H9 (cell line): ENCODE data around the gene NFRKB. TPM values are rescaled to one million over a fixed set of nuclear protein-coding genes. Genes with fewer than 3 reads are reported as not detected.

Source experiments
- DNase-seq: peaks from one replicate; pipeline ENCODE4 v3.0.0-alpha.2; 2017
- H2AFZ ChIP-seq: one replicate; pipeline ENCODE4 v1.6.1; 2013; ENCODE audit warnings: mild to moderate bottlenecking, low read length, control low read depth, moderate library complexity
- H2AK5ac ChIP-seq: 2 replicates; pipeline ENCODE4 v1.6.1; 2013; ENCODE audit warnings: low read length, control low read depth, mixed read lengths; ENCODE audit not compliant: insufficient read length
- H2BK120ac ChIP-seq: one replicate; pipeline ENCODE4 v1.6.1; 2013; ENCODE audit warnings: low read depth, mild to moderate bottlenecking, low read length, control low read depth, inconsistent platforms; ENCODE audit not compliant: poor library complexity, severe bottlenecking
- H2BK12ac ChIP-seq: 2 replicates; pipeline ENCODE4 v1.6.1; 2013; ENCODE audit warnings: low read length, control low read depth, mixed read lengths, low read depth; ENCODE audit not compliant: insufficient read length
- H2BK15ac ChIP-seq: 2 replicates; pipeline ENCODE4 v1.6.1; 2013; ENCODE audit warnings: low read depth, low read length, control low read depth
- H2BK20ac ChIP-seq: one replicate; pipeline ENCODE4 v1.6.1; 2013; ENCODE audit warnings: low read depth, mild to moderate bottlenecking, low read length, control low read depth, inconsistent platforms; ENCODE audit not compliant: poor library complexity, severe bottlenecking
- H2BK5ac ChIP-seq: 2 replicates; pipeline ENCODE4 v1.6.1; 2013; ENCODE audit warnings: low read length, control low read depth, mixed read lengths; ENCODE audit not compliant: insufficient read length
- H3K14ac ChIP-seq: 2 replicates; pipeline ENCODE4 v1.6.1; 2013; ENCODE audit warnings: low read length, control low read depth; ENCODE audit not compliant: insufficient read depth
- H3K18ac ChIP-seq: 2 replicates; pipeline ENCODE4 v1.6.1; 2013; ENCODE audit warnings: low read depth, mild to moderate bottlenecking, mixed read lengths, low read length, control low read depth; ENCODE audit not compliant: insufficient read length
- H3K23ac ChIP-seq: 2 replicates; pipeline ENCODE4 v1.6.1; 2013; ENCODE audit warnings: low read length, control low read depth, mixed read lengths, low read depth; ENCODE audit not compliant: insufficient read length
- H3K23me2 ChIP-seq: 2 replicates; pipeline ENCODE4 v1.6.1; 2013; ENCODE audit warnings: low read depth, mild to moderate bottlenecking, mixed read lengths, low read length, control low read depth; ENCODE audit not compliant: insufficient read length, poor library complexity, severe bottlenecking
- H3K27ac ChIP-seq: 2 replicates; pipeline ENCODE4 v1.5.1; 2013; ENCODE audit warnings: low read length, control low read depth, mixed read lengths, low read depth; ENCODE audit not compliant: insufficient read length
- H3K27me3 ChIP-seq: 2 replicates; pipeline ENCODE4 v1.6.1; 2013; ENCODE audit warnings: low read length, control low read depth, inconsistent platforms; ENCODE audit not compliant: insufficient read depth
- H3K4ac ChIP-seq: 2 replicates; pipeline ENCODE4 v1.6.1; 2013; ENCODE audit warnings: low read depth, mild to moderate bottlenecking, control low read depth, inconsistent platforms, low read length, moderate library complexity
- H3K4me1 ChIP-seq: 2 replicates; pipeline ENCODE4 v1.6.1; 2013; ENCODE audit warnings: low read length, control low read depth, inconsistent platforms; ENCODE audit not compliant: insufficient read depth
- H3K4me2 ChIP-seq: 2 replicates; pipeline ENCODE4 v1.6.1; 2013; ENCODE audit warnings: low read length, control low read depth, mixed read lengths; ENCODE audit not compliant: insufficient read length, insufficient read depth
- H3K56ac ChIP-seq: 2 replicates; pipeline ENCODE4 v1.6.1; 2013; ENCODE audit warnings: low read depth, mild to moderate bottlenecking, mixed read lengths, low read length, control low read depth; ENCODE audit not compliant: insufficient read length
- H3K79me1 ChIP-seq: 2 replicates; pipeline ENCODE4 v1.6.1; 2013; ENCODE audit warnings: low read depth, mild to moderate bottlenecking, moderate library complexity, low read length, control low read depth, inconsistent platforms; ENCODE audit not compliant: insufficient read depth, poor library complexity, severe bottlenecking
- H3K79me2 ChIP-seq: 2 replicates; pipeline ENCODE4 v1.6.1; 2013; ENCODE audit warnings: low read length, control low read depth, inconsistent platforms; ENCODE audit not compliant: insufficient read depth
- H3K9ac ChIP-seq: 2 replicates; pipeline ENCODE4 v1.6.1; 2013; ENCODE audit warnings: low read length, control low read depth, mixed read lengths; ENCODE audit not compliant: insufficient read length; ENCODE audit errors: extremely low read depth
- H3K9me3 ChIP-seq: one replicate; pipeline ENCODE4 v1.6.1; 2013; ENCODE audit warnings: low read depth, low read length, inconsistent platforms; ENCODE audit not compliant: control insufficient read depth
- H3T11ph ChIP-seq: one replicate; pipeline ENCODE4 v1.6.1; 2013; ENCODE audit warnings: mild to moderate bottlenecking, low read length, control low read depth, inconsistent platforms
- H4K20me1 ChIP-seq: one replicate; pipeline ENCODE4 v1.6.1; 2013; ENCODE audit not compliant: control insufficient read depth, insufficient read length, insufficient read depth
- H4K5ac ChIP-seq: 2 replicates; pipeline ENCODE4 v1.6.1; 2013; ENCODE audit warnings: low read depth, mild to moderate bottlenecking, mixed read lengths, low read length, control low read depth; ENCODE audit not compliant: insufficient read length
- H4K8ac ChIP-seq: replicated peaks from 2 replicates; pipeline ENCODE4 v1.6.1; 2013; ENCODE audit warnings: low read length, control low read depth, mixed read lengths, low read depth; ENCODE audit not compliant: insufficient read length
- H4K91ac ChIP-seq: 2 replicates; pipeline ENCODE4 v1.6.1; 2013; ENCODE audit warnings: low read depth, mild to moderate bottlenecking, moderate library complexity, mixed read lengths, low read length, control low read depth; ENCODE audit not compliant: insufficient read length
- H3K27ac Mint-ChIP-seq, 3 experiments: 2 replicates in 2 of 3; 3 replicates in 1 of 3; pipeline ENCODE4 v1.8.0; 2020 to 2021; ENCODE audit warnings: mixed read lengths in 3 of 3, mild to moderate bottlenecking in 1 of 3, moderate library complexity in 1 of 3
- H3K27me3 Mint-ChIP-seq: 2 replicates; pipeline ENCODE4 v1.8.0; 2021; ENCODE audit warnings: low read depth, mild to moderate bottlenecking, moderate library complexity, mixed read lengths
- H3K36me3 Mint-ChIP-seq, 3 experiments: 2 replicates in 2 of 3; 3 replicates in 1 of 3; pipeline ENCODE4 v1.8.0; 2020 to 2021; ENCODE audit warnings: low read depth in 3 of 3, mixed read lengths in 3 of 3; ENCODE audit not compliant: insufficient read depth in 1 of 3
- H3K4me1 Mint-ChIP-seq, 2 experiments: 2 replicates each; pipeline ENCODE4 v1.8.0; 2020; ENCODE audit warnings: mixed read lengths in 2 of 2
- H3K4me3 Mint-ChIP-seq, 2 experiments: 2 replicates in 1 of 2; 3 replicates in 1 of 2; pipeline ENCODE4 v1.8.0; 2020 to 2021; ENCODE audit warnings: mild to moderate bottlenecking in 2 of 2, mixed read lengths in 2 of 2, moderate library complexity in 1 of 2
- H3K9me3 Mint-ChIP-seq, 2 experiments: 2 replicates in 1 of 2; 3 replicates in 1 of 2; pipeline ENCODE4 v1.8.0; 2020; ENCODE audit warnings: mild to moderate bottlenecking in 2 of 2, mixed read lengths in 2 of 2, moderate library complexity in 1 of 2
- CTCF ChIP-seq: fragments of 200-600 bp; sonication (generic); conservative IDR thresholded peaks from 3 replicates; pipeline ENCODE4 v1.8.0; 2021; ENCODE audit warnings: antibody characterized with exemption, mild to moderate bottlenecking
- WGBS: extraction: QIAGEN DNeasy Blood & Tissue Kit; methylation state at CpG from one replicate; pipeline ENCODE4 v1.1.7; 2013; ENCODE audit warnings: missing lambda C conversion rate, low lambda C conversion rate, mixed read lengths; ENCODE audit not compliant: insufficient read length; ENCODE audit errors: extremely low coverage; 5-methylcytosine and 5-hydroxymethylcytosine counted together
- total RNA-seq: library from RNA; stranded (reverse); gene quantifications from 2 replicates; pipeline ENCODE4 v1.2.1, GENCODE V29; 2021

NFRKB gene
- total RNA-seq, 1 experiment from 2014 or later = 41.0 TPM

GRCh38 chr11:129930743-129931142, 35.4 kb upstream of the NFRKB start:
- WGBS = no CpG with 5 or more reads among the region's 13 CpGs
- no peaks in the 10 kb centered on the region for H3K79me1 ChIP-seq
- no peak overlapping the region for H2AK5ac ChIP-seq
- no peak overlapping the region for H2BK20ac ChIP-seq
- H3K9ac ChIP-seq = no peak overlapping the region
- Mint-ChIP-seq H3K4me1 (peaks cover 13 to 14% of the 10 kb centered on the region in 2 experiments), H3K27me3 (no peaks in the 10 kb centered on the region), H3K4me3 (no peak overlapping the region), H3K9me3 (no peaks in the 10 kb centered on the region), H3K36me3 (peaks cover 16 to 32% (median 24%) of the 10 kb centered on the region in 3 experiments), H3K27ac (peak overlapping the region in 1 of 3 experiments; percentile 42; a peak in 1 of 7 replicates)
- H4K20me1 ChIP-seq = no peaks in the 10 kb centered on the region
- H3K27me3 ChIP-seq = no peaks in the 10 kb centered on the region
- H3K4ac ChIP-seq = no peak overlapping the region
- H3K56ac ChIP-seq = no peak overlapping the region
- H2BK120ac ChIP-seq = no peak overlapping the region
- H2BK5ac ChIP-seq = no peak overlapping the region
- H3K9me3 ChIP-seq = no peaks in the 10 kb centered on the region
- no peak overlapping the region for H2AFZ ChIP-seq
- no peaks in the 10 kb centered on the region for H3K23me2 ChIP-seq
- H3K4me1 ChIP-seq = peaks cover 2% of the 10 kb centered on the region; the same call in 1 of the 2 replicates
- H4K5ac ChIP-seq = no peak overlapping the region
- H3K79me2 ChIP-seq = no peaks in the 10 kb centered on the region
- H4K91ac ChIP-seq = no peak overlapping the region
- no peak overlapping the region for H3K27ac ChIP-seq
- no peak overlapping the region for H4K8ac ChIP-seq
- no peak overlapping the region for H2BK15ac ChIP-seq
- no peak for DNase-seq
- TF ChIP-seq CTCF = no peak
- H3K18ac ChIP-seq = no peak overlapping the region
- H2BK12ac ChIP-seq = no peak overlapping the region
- H3K4me2 ChIP-seq = no peak overlapping the region
- no peak overlapping the region for H3K14ac ChIP-seq
- no peak overlapping the region for H3T11ph ChIP-seq
- no peak overlapping the region for H3K23ac ChIP-seq
